Left renal pelvis (tissue), 4 donors: ENCODE data around the gene MCM6. TPM values are rescaled to one million over a fixed set of nuclear protein-coding genes. Genes with fewer than 3 reads are reported as not detected.
"Not testable (repeated sequence)": the region's sequence is repeated elsewhere in the genome, so short reads cannot be mapped to it uniquely, and the experiment has no call there.

Source experiments
- DNase-seq, 4 donors: peaks; one replicate each; pipeline ENCODE4 v3.0.0-alpha.2; 2013; ENCODE audit warnings: low read depth in 4 of 4, low spot score in 3 of 4
- polyA plus RNA-seq, 4 donors: library from polyadenylated mRNA; unstranded; fragments of 120-200 nt; gene quantifications; one replicate each; pipeline ENCODE4 v1.2.1, GENCODE V29; 2013; ENCODE audit not compliant: insufficient read length in 4 of 4

The MCM6 gene
- 10 to 100 TPM; 55.0 to 65.2 (median 61.4) TPM for polyA plus RNA-seq

GRCh38 chr2:135876066-135876711 is at the start of gene MCM6:
MCM6 (minus strand) TSS chr2:135876443; CDS start chr2:135876365, 78 bp downstream.
- DNase-seq: peak; percentile 92 to 98 (median 96)

GRCh38 chr2:135925571-135925970 is 49.3 kb upstream of the MCM6 start:
- DNase-seq: no peak

- peak; percentile 16 to 24 (median 22) for DNase-seq
Measured at GRCh38 chr2:135916207-135916606, 40.0 kb upstream of the MCM6 start.

- DNase-seq: no peak
Measured at GRCh38 chr2:135914485-135914884, 38.2 kb upstream of the MCM6 start.

GRCh38 chr2:135913727-135914365 is 37.6 kb upstream of the MCM6 start:
- peak in 3 of 4 donors; percentile 2 to 39 (median 15) for DNase-seq

- DNase-seq: no peak
Measured at GRCh38 chr2:135909976-135910375, 33.7 kb upstream of the MCM6 start.

GRCh38 chr2:135905679-135906078 is 29.4 kb upstream of the MCM6 start:
- DNase-seq: no peak

GRCh38 chr2:135904341-135904989 is 28.2 kb upstream of the MCM6 start:
- no peak for DNase-seq

GRCh38 chr2:135903650-135904049 is 27.4 kb upstream of the MCM6 start:
- DNase-seq: no peak

GRCh38 chr2:135899567-135899966 is 23.3 kb upstream of the MCM6 start:
- DNase-seq: no peak

GRCh38 chr2:135898234-135898786 is 22.1 kb upstream of the MCM6 start:
- DNase-seq: no peak

- no peak for DNase-seq
Measured at GRCh38 chr2:135894930-135895329, 18.7 kb upstream of the MCM6 start.

GRCh38 chr2:135893374-135893794 is 17.1 kb upstream of the MCM6 start:
- DNase-seq: no peak

GRCh38 chr2:135890835-135891234 is 14.6 kb upstream of the MCM6 start:
- DNase-seq: no peak

- DNase-seq: no peak
Measured at GRCh38 chr2:135890149-135890548, 13.9 kb upstream of the MCM6 start.

GRCh38 chr2:135888587-135888986 is 12.3 kb upstream of the MCM6 start:
- DNase-seq: not testable (repeated sequence)

- no peak for DNase-seq
Measured at GRCh38 chr2:135885709-135886108, 9.5 kb upstream of the MCM6 start.

GRCh38 chr2:135882415-135882814 is 6.2 kb upstream of the MCM6 start:
- no peak for DNase-seq

GRCh38 chr2:135876770-135877169 is 527 bp upstream of the MCM6 start:
- not testable (repeated sequence) for DNase-seq

- DNase-seq: peak; percentile 14 to 19 (median 16)
Measured at GRCh38 chr2:135875491-135876065, 665 bp downstream of the MCM6 start.

GRCh38 chr2:135874777-135875365 is 1.4 kb downstream of the MCM6 start:
- DNase-seq: no peak
